Fibroblast of skin of scalp (primary cell): ENCODE measurements around the gene ZAP70.

Experiments used
- DNase-seq: peaks from one replicate; pipeline ENCODE4 v3.0.0-alpha.2; 2013

Gene ZAP70

GRCh38 chr2:97752342-97753334 lies 39.3 kb downstream of the ZAP70 start:
- no peak for DNase-seq

DNA sequence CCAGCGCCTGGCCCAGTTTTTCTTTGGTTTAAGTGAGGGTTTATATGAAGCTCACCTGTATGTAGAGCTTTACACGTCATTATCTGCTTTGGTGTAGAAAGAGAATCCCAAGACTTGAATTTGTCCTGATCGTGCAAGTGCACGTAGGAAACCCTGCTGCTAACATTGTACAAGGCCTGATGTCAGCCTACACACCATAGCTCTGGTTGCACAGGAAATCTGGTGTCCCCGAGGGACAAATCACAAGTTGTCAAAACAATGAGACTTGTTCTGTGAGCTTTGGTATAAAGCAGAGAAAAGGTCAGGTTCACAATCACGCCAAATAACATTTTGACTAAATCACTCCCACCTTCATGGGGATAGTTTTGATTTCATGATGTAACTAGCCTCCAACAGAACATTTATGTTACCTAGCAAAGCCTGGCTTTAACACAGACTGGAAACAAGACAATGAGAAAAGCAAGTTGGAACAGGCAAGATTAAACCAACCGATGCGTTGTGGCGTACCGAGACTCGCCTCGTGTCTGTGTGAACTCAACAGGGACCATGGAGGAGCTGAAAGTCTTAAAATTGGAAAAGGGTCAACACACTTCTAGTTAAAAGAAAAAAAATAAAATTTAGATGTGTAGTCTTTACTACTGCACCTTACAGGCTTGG lies 41.4 kb downstream of the ZAP70 start:
- DNase-seq: no peak

DNA sequence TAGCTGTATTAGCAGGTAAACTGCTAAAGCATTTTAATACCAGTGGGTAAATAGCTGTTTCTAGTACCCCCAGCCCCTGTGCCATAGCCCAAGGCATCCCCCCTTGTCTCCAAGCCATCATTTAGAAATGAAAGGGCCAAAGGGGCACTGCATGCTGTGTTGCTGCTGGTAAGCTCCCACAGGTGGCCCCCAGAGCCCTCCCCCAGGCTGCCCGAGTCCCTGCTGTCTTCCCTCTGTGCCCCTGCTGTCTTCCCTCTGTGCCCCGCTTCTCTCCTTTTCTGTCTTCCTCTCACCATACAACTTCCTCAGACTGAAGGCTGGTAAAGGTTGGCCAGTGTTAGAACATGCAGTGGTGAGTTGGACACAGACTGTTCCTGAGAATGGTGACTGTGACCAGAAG lies 42.1 kb downstream of the ZAP70 start:
- DNase-seq: no peak

DNA sequence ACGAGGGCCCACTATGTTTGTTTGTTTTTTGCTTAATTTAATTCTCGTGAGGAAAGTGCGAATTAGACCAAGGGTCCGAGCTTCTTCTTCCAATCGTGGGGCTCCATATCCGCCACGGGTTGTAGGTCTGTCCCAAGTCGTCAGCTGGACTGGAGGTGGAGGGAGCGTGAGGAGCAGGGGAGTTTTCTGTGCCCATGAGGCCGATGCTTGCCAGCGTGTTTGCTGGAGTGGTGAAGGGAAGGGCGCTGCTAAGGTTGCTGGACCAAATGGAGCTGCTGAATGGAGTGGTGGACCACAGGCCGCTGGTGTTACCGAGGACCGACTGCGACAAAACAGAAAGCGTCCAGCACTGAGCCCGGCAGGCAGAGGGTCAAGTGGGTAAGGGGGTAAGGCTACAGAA lies 43.7 kb downstream of the ZAP70 start:
- DNase-seq: no peak

DNA sequence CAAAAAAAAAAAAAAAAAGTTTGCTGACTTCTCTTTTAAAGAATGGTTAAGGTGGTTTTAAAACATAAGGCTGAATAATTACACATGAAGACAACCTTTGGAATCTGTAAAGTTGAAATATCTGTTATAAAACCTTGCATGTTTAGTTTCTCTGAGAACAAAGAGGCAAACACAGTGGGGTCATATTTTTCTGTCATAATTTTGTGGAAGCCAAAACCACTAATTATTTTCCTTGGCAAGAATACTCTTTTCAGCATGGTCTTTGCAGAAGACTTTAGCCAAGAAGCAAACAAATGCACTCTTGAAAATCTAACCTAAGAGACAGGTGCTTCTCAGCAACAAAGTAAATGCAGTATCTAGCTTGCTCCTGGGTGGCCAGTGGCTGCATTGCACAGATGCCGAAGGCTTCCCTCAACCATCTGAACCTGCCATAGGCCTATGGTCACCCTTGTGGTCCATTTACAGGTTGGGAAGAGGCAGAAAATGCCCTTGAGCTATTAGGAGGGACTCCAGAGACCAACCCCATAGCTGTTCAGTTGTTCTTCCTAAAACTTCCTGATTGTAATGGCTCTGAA lies 44.8 kb downstream of the ZAP70 start:
- no peak for DNase-seq

- no peak for DNase-seq
Measured at GRCh38 chr2:97759727-97760407, 46.5 kb downstream of the ZAP70 start.

GRCh38 chr2:97760480-97761049 lies 47.2 kb downstream of the ZAP70 start:
- no peak for DNase-seq

DNA sequence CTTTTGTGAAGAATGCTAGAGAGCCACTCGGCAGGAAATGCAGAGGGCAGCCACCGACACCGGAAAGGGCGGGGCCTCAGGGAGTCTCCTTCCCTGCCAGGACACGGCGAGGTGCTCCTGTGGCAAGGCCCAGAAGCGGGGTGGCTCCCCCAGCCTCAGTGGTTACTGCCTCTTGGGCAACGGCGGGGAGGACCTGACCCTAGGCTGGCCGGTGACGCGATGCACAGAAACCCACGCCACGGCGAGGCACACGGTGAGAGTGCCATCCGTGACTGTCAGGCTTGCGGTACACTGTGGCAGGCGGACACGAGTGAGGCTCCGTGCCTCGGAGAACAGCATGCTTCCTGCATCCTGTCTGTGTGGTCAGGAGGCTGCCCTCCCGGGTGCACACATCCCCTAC lies 47.8 kb downstream of the ZAP70 start:
- no peak for DNase-seq

DNA sequence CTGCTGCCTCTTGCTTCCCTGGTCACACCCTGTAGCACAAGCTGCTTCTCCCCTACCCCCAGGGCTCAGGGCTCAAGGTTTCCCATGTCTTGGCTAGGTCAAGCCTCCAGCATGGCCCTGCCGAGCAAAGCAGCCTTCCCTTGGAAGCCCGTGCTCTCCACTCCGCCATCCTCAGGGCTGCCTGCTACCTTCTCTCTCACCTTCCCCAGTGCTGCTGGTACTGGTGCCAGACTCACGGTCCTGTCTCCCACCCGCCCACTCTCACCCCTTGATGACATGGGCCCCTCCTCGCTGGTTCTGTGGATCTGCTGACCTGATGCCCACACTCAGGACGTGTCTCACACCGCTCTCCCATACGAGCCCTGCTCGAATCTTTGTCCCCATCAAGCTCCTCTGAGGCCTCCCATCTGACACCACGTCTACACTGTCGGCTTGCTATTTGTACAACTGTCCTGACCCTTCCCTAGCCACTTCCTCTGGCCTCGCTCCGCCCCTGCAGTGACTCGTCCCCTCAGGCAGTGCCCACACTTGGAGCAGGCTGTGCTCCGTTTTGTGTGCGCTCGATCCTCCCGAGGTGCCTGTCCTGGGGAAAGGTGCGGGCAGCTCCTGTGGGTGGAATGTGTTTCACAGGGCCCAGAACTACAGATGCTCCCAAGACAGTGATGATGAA lies 49.9 kb downstream of the ZAP70 start:
- no peak for DNase-seq

DNA sequence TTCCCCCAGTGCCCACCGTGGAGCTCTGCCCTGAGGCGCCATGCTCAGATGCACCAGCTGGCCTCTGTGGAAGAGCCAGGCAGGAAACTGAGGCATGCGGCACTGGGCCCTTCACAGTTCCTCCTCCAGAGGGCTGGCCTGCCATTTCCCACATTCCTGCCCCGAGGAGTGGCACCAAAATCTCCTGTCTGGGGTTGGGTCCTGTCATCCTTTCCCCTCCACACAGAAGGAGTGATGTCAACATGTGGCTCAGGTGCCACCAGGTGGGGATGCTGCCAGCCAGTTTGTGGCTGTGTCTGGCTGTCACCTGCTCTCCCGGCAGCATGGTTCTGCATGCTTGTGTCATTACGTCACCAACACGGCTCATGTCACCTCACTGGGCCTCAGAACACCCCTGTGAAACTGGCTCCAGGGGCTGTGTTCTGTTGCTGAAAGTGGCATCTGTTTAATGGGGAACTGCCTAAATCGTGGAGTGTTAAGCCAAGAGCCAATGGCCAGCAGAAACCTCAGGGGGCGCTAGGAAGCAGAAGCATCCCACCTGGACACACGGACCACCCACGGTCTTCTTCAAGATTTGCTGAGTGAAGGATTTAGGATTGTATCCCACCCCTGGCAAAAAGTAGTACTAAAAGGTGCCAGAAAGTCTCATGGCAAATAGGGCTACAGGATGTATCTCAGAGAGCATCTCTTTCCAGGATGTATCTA lies 51.3 kb downstream of the ZAP70 start:
- DNase-seq: no peak

DNA sequence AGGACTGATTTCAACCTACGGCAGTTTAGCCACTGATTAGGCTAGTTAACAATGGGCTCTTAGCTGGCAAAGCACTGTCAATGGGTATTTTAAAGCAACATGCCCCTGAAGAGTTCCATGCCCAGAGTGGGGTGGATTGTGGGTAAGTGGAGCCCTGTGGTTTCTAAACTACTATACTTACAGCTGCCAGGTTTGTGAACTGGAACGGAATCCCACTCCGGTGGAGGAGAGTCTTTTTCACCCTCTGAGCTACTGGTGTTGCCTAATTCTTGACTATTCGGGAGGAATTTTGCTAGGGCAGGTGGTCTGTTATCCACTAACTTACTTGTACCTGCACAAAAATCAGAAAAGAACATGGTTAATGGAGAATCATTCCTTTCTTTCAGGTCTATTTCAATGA lies 52.6 kb downstream of the ZAP70 start:
- no peak for DNase-seq

- no peak for DNase-seq
Measured at GRCh38 chr2:97766567-97766966, 53.2 kb downstream of the ZAP70 start.

- DNase-seq: no peak
Measured at GRCh38 chr2:97769308-97769707, 55.9 kb downstream of the ZAP70 start.

DNA sequence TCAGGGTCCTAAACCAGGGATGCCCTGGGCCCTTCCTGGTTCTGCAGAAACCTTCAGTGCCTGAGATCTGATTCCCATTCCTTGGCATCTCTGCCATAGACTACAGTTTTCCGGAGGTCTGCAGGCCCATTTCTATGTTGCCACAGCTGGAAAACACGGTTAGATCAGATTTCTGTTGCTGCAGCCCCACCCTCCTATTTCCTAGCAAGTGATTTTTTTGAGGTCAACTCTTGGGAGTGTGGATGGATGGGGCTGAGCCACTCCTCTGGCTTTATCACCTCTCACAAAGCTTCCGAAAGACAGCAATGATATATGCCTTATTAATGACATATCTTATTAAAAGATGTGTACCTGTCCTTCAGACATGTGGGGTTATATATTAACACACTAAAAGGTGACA lies 56.3 kb downstream of the ZAP70 start:
- no peak for DNase-seq

- no peak for DNase-seq
Measured at GRCh38 chr2:97770445-97770844, 57.1 kb downstream of the ZAP70 start.

GRCh38 chr2:97774425-97774824 lies 61.0 kb downstream of the ZAP70 start:
- no peak for DNase-seq

DNA sequence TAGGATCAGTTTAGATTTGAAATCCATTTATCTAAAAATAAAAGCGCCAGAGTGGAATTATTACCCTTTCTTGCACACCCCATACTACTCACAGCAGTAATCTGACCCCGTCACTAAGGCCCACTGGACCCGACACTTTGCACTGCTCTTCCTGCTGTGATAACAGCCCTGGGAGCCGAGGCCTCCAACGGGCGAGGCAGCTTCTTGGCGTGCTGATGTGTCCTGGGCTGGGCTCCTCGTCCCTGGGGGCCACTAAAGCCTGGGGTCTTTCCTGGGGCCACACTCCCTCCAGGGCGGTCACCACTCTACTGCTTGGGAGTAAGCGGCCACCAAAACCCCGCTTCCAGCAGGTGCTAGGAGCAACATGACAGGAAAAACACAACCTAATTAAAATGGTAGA lies 61.7 kb downstream of the ZAP70 start:
- no peak for DNase-seq

- DNase-seq: no peak
Measured at GRCh38 chr2:97779141-97779540, 65.8 kb downstream of the ZAP70 start.

- no peak for DNase-seq
Measured at GRCh38 chr2:97781981-97782380, 68.6 kb downstream of the ZAP70 start.

DNA sequence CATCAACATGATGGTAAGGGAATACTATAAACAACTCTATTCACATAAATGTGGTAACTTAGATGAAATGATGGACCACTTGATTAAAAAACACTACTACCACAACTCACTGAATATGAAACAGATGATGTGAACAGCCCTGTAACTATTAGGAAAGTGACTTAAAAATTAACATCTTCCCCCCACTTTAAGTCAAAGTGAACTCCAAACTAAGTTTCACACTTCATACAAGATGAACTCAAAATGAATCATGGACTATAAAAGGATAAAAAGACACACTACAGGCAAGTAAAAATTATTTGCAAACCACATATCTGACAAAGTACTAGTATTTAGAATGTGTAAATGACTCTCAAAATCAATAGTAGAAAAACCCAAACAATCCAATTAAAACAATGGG lies 71.6 kb downstream of the ZAP70 start:
- no peak for DNase-seq

DNA sequence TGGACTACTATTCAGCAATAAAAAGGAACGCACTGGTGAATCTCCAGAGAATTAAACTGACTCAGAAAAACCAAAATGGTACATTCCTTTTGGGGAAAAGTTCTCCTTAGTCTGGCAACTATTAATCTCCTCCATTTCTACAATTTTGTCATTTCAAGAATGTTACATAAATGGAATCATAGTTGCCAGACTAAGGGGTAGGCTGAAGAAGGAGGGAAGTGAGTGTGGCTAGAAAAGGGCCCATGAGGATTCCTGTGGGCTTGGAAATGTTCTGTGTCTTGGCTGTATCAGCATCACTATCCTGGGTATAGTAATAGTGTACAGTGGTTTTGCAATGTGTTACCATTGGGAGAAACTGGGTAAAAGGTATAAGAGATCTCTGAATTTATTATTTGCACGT lies 72.4 kb downstream of the ZAP70 start:
- DNase-seq: peak; percentile 12
